GF-D8 (cell line): Measurements from ENCODE around the gene CCNB1IP1.
"Not testable (repeated sequence)": the region's sequence is repeated elsewhere in the genome, so short reads cannot be mapped to it uniquely, and the experiment has no call there.

Experiments
- DNase-seq: peaks from one replicate; lab custom pipeline; 2025; lab: John Stamatoyannopoulos, UW

CCNB1IP1 gene, protein sequence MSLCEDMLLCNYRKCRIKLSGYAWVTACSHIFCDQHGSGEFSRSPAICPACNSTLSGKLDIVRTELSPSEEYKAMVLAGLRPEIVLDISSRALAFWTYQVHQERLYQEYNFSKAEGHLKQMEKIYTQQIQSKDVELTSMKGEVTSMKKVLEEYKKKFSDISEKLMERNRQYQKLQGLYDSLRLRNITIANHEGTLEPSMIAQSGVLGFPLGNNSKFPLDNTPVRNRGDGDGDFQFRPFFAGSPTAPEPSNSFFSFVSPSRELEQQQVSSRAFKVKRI

GRCh38 chr14:20332788-20333493 is at the start of gene CCNB1IP1:
Gene CCNB1IP1, minus strand, starts transcription at chr14:20333279. Its CDS starts 16,756 bp downstream, at chr14:20316523.
- DNase-seq: peak; percentile 77

- no peak for DNase-seq
These were observed 49.4 kb upstream of the CCNB1IP1 start for GRCh38 chr14:20382526-20382925.

GRCh38 chr14:20381341-20381740 is 48.3 kb upstream of the CCNB1IP1 start:
- DNase-seq: no peak

DNA sequence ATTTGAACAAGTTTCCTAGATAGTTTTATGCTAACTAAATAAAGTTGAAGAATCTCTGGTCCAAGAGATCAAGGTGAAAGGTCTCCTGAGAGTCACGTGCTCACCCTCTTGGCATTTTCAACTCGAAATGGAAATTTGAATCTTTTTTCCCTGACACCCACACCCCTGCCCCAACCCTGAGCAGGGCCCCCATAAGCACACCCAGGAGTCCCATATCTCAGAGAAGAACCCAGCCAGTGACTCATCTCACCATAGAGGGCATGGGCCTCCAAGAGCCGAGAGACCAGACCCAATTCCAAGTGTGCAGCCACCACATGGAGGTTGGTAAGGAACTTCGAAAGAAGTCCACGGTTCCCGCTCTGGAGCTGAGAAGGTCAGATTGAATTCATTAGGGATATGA is 47.6 kb upstream of the CCNB1IP1 start:
- no peak for DNase-seq

GRCh38 chr14:20379743-20380142 is 46.7 kb upstream of the CCNB1IP1 start:
- DNase-seq: no peak

DNA sequence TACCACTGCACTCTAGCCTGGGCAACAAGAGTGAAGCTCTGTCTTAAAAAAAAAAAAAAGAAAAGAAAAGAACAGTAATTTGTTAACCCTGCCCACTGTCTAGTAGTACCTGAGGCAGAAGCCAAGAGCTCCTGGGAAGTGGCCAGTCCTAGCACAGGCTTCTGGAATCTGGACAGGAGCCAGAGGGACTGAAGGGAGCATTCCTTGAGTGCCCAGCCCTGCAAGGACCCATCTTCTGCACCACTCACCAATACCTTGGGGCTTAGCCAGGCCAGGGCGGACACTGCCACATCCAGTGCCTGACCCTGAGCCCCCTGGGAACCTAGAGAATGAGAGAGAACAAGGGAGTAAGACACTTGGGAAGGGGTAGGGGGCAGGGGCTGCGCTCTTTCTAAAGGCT is 44.1 kb upstream of the CCNB1IP1 start:
- DNase-seq: no peak

GRCh38 chr14:20376071-20376588 is 43.1 kb upstream of the CCNB1IP1 start:
- no peak for DNase-seq

DNA sequence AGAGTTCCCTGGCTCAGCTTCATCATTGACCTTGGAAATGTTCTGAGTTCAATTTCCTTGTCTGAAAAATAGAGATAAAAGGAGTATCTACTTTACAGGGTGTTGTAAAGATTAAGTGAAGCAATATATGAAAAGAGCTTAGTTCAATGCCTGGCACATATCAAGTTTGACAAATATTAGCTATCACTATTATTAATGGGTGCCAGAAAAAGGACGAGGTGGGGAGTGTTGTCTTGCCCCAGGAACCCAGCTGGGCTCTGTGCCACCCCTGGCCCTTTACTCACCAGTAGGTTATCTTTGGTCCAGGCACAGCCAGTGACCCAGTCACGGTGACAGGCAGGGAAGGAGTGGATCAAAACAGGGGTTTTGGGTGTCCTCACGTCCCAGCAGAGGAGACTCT is 42.4 kb upstream of the CCNB1IP1 start:
- DNase-seq: no peak

DNA sequence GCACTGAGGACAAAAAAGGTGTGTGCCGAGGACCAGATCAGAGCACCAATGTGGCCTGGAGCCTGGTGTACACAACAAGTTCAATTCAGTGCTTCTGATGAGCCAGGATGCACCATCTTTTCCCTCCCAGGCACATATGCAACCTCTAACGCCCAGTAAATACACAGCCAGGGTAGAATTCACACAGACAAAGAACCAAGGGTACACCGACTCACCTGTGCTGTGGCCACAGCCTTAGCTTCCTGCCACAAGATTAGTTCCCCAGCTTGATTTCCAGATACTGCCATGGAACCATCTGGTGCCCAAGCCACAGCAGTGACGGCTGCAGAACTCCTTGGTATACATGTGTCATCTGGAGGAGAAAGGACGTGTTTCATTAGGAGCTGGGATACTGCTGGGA is 39.7 kb upstream of the CCNB1IP1 start:
- DNase-seq: no peak

GRCh38 chr14:20365928-20366327 is 32.8 kb upstream of the CCNB1IP1 start:
- DNase-seq: no peak

DNA sequence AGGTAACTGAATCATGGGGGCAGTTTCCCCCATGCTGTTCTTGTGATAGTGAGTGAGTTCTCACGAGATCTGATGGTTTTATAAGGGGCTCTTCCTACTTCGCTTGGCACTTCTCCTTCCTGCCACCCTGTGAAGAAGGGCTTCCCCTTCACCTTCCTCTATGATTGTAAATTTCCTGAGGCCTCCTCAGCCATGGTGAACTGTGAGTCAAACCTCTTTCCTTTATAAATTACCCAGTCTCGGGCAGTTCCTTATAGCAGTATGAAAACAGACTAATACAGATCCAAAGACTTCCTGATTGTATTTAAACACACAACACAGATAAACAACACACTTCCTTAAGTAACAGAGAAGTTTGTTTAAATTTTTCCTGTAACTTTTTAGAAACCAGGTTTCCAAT is 25.4 kb upstream of the CCNB1IP1 start:
- not testable (repeated sequence) for DNase-seq

- no peak for DNase-seq
These were observed 23.3 kb upstream of the CCNB1IP1 start for GRCh38 chr14:20356422-20356821.

DNA sequence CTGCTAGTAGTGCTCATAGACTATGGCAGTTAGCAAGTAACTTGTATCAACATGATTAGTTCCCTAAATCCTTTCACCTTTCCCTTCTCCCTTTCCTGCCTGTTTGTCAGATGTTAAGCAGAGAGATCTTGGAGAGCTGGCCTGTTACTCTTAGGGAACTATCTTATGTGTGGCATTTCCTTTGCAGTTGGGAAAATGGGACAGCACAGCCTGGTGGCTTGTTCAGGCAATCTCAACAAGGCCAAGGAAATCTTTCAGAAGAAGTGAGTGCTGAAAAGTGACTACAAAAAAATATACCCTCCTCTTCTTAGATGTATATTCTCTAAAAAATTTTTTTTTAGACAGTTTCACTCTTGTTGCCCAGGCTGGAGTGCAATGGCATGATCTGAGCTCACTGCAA is 17.8 kb upstream of the CCNB1IP1 start:
- DNase-seq: no peak

DNA sequence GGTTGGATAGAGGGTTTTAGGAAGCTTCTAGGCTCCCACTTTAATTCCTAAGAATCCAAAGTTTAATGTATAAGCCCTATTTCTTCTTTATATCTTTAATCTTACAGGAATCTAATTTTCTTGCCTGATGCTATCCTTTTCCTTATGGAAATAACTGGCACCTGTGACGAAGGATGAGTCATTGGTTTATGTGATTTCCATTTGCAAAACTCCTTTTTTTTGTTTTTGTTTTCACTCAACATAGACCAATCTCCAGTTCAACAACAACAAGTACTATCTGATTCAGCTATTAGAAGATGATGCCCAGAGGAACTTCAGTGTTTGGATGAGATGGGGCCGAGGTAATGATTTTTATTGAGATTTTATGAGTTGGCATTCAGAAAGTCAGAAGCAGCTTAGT is 17.2 kb upstream of the CCNB1IP1 start:
- DNase-seq: no peak

DNA sequence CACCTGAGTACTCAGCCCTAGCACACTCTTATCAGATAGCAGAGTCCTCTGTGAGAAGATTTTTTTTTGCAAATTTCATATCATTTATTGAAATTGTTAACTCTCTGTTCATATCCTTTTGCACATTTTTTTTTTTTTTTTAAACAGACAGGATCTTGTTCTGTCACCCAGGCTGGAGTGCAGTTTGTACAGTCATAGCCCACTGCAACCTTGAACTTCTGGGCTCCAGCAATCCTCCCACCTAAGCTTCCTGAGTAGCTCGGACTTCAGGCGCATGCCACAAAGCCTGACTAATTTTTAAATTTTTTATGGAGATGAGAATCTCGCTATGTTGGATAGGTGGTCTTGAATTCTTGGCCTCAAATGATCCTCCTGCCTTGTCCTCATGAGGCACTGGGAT is 14.7 kb upstream of the CCNB1IP1 start:
- no peak for DNase-seq

DNA sequence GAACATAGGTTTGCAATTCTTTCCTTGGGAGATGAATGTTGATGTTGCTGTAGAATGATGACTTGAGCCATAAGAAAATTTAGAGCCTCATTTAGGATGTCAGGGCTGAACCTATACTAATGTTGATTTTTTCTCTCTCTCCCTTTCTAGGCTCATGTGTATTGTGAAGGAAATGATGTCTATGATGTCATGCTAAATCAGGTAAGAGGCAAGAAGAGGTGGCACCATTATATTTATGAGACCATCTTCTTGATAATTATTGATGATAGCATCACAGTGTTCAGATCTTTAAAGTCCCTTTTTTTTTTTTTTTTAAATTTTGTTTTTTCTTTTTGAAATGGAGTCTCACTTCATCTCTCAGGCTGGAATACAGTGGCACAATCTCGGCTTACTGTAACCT is 13.6 kb upstream of the CCNB1IP1 start:
- no peak for DNase-seq

- no peak for DNase-seq
These were observed 12.3 kb upstream of the CCNB1IP1 start for GRCh38 chr14:20345366-20345765.

GRCh38 chr14:20343862-20344220 is 10.8 kb upstream of the CCNB1IP1 start:
- peak; percentile 2 for DNase-seq

GRCh38 chr14:20343092-20343861 is 10.2 kb upstream of the CCNB1IP1 start, which contains the start of gene PARP2:
Gene PARP2, plus strand, starts transcription at chr14:20343635. Its CDS starts 7 bp downstream, at chr14:20343642.
- peak; percentile 98 for DNase-seq

- no peak for DNase-seq
These were observed 8.6 kb upstream of the CCNB1IP1 start for GRCh38 chr14:20341646-20342045.

DNA sequence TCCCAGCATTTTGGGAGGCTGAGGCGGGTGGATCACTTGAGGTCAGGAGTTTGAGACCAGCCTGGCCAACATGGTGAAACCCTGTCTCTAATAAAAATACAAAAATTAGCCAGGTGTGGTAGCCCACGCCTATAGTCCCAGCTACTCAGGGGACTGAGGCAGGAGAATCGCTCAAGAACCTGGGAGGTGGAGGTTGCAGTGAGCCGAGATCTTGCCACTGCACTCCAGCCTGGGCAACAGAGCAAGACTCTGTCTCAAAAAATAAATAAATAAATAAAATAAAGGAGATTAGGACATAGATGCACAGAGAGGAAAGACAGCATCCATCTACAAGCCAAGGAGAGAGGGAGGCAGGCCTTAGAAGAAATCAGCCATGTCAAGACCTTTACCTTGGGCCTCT is 8.0 kb upstream of the CCNB1IP1 start:
- DNase-seq: not testable (repeated sequence)

DNA sequence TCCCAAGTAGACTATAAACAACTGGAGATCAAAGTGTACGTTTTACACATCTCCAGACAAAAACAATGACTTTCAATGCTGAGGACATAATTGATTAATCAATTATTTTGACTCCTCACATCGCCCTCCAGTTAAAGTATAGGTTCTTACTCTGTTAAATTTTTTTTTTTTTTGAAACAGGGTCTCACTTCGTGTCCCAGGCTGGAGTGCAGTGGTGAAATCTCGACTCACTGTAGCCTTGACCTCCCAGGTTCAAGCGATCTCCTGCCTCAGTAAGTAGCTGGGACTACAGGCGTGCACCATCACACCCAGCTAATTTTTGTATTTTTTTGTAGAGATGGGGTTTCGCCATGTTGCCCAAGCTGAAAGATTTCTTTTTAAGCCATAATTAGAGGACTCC is 938 bp upstream of the CCNB1IP1 start:
- no peak for DNase-seq

- no peak for DNase-seq
These were observed 389 bp upstream of the CCNB1IP1 start for GRCh38 chr14:20333494-20333841.
